ENCODE measurements around the gene GIMAP6.
A peak's percentile ranks its signal among the peaks of the same experiment; 100 is the strongest.
"Not testable (repeated sequence)": the region's sequence is repeated elsewhere in the genome, so short reads cannot be mapped to it uniquely, and the experiment has no call there.

GIMAP6 gene
- long read RNA-seq, transcript GIMAP6-201 (3 exons, 3,440 nt) = major isoform, 10 of 14 reads
- long read RNA-seq, partial matches to known transcripts = 0 of 14 reads
- long read RNA-seq, other reads (novel, unspliced or antisense) = 2 of 14 reads

- Histone ChIP-seq H3K4me3 (replicated peaks; ENCODE audit: insufficient read depth, low read length) (peak within 1 kb of the TSS; percentile 53), H3K27ac (replicated peaks) (peak within 1 kb of the TSS; percentile 27), H3K27me3 (ENCODE audit: insufficient read depth, poor library complexity, severe bottlenecking) (no peaks in the 10 kb centered on the region)
- TF ChIP-seq CTCF (IDR thresholded peaks at IDR 0.05; ENCODE audit: insufficient read depth, low read length) (no peak), GABPA (IDR thresholded peaks at IDR 0.05; ENCODE audit: low read depth) (peak; percentile 71), SPI1 (IDR thresholded peaks at IDR 0.05; ENCODE audit: borderline replicate concordance, low read depth) (peak; percentile 85), POLR2AphosphoS5 (IDR thresholded peaks at IDR 0.05; ENCODE audit: low read depth) (peak; percentile 36; the same call in 1 of the 2 replicates), REST (IDR thresholded peaks at IDR 0.05; ENCODE audit: insufficient replicate concordance, low read depth) (no peak)
- peak; percentile 55 to 63 for DNase-seq (ENCODE audit: low read depth in 1 of 2, low spot score in 1 of 2)
Observed at GRCh38 chr7:150631866-150632864, at the start of gene GIMAP6. Gene GIMAP6 (minus strand): TSS chr7:150632385. CDS start chr7:150630142, 2,243 bp downstream.

GRCh38 chr7:150680364-150680763, 48.2 kb upstream of the GIMAP6 start:
- DNase-seq (ENCODE audit: low read depth in 1 of 2, low spot score in 1 of 2); H3K27me3 ChIP-seq (ENCODE audit: insufficient read depth, poor library complexity, severe bottlenecking); H3K27ac ChIP-seq (replicated peaks); H3K4me3 ChIP-seq (replicated peaks; ENCODE audit: insufficient read depth, low read length): not testable (repeated sequence)

GRCh38 chr7:150678601-150679000, 46.4 kb upstream of the GIMAP6 start:
- not testable (repeated sequence) for DNase-seq (ENCODE audit: low read depth in 1 of 2, low spot score in 1 of 2); H3K27ac ChIP-seq (replicated peaks); H3K4me3 ChIP-seq (replicated peaks; ENCODE audit: insufficient read depth, low read length); H3K27me3 ChIP-seq (ENCODE audit: insufficient read depth, poor library complexity, severe bottlenecking)

GRCh38 chr7:150676854-150677253, 44.7 kb upstream of the GIMAP6 start:
- not testable (repeated sequence) for DNase-seq (ENCODE audit: low read depth in 1 of 2, low spot score in 1 of 2); H3K4me3 ChIP-seq (replicated peaks; ENCODE audit: insufficient read depth, low read length); H3K27me3 ChIP-seq (ENCODE audit: insufficient read depth, poor library complexity, severe bottlenecking)

GRCh38 chr7:150676276-150676675, 44.1 kb upstream of the GIMAP6 start:
- not testable (repeated sequence) for H3K4me3 ChIP-seq (replicated peaks; ENCODE audit: insufficient read depth, low read length); H3K27ac ChIP-seq (replicated peaks); DNase-seq (ENCODE audit: low read depth in 1 of 2, low spot score in 1 of 2); H3K27me3 ChIP-seq (ENCODE audit: insufficient read depth, poor library complexity, severe bottlenecking)
- TF ChIP-seq SPI1 (IDR thresholded peaks at IDR 0.05; ENCODE audit: borderline replicate concordance, low read depth) = peak; percentile 36; the same call in 1 of the 2 replicates

More at GRCh38 chr7:150676854-150677253, 44.7 kb upstream of the GIMAP6 start:
- not testable (repeated sequence) for H3K27ac ChIP-seq (replicated peaks)

GRCh38 chr7:150675714-150676113, 43.5 kb upstream of the GIMAP6 start:
- DNase-seq (ENCODE audit: low read depth in 1 of 2, low spot score in 1 of 2) = no peak
- H3K4me3 ChIP-seq (replicated peaks; ENCODE audit: insufficient read depth, low read length) = no peak overlapping the region
- H3K27me3 ChIP-seq (ENCODE audit: insufficient read depth, poor library complexity, severe bottlenecking) = no peaks in the 10 kb centered on the region
- H3K27ac ChIP-seq (replicated peaks) = no peak overlapping the region
- no peak for TF ChIP-seq SPI1 (IDR thresholded peaks at IDR 0.05; ENCODE audit: borderline replicate concordance, low read depth)
- TF ChIP-seq REST (IDR thresholded peaks at IDR 0.05; ENCODE audit: insufficient replicate concordance, low read depth) = no peak
- no peak for TF ChIP-seq POLR2AphosphoS5 (IDR thresholded peaks at IDR 0.05; ENCODE audit: low read depth)
- no peak for TF ChIP-seq GABPA (IDR thresholded peaks at IDR 0.05; ENCODE audit: low read depth)
- TF ChIP-seq CTCF (IDR thresholded peaks at IDR 0.05; ENCODE audit: insufficient read depth, low read length) = no peak

GRCh38 chr7:150671798-150672585, 39.8 kb upstream of the GIMAP6 start:
- not testable (repeated sequence) for H3K27me3 ChIP-seq (ENCODE audit: insufficient read depth, poor library complexity, severe bottlenecking); H3K4me3 ChIP-seq (replicated peaks; ENCODE audit: insufficient read depth, low read length); DNase-seq (ENCODE audit: low read depth in 1 of 2, low spot score in 1 of 2); H3K27ac ChIP-seq (replicated peaks)

Data from HL-60 (cell line).